GM10847 (cell line): ENCODE measurements around the gene PRCP.

ENCODE experiments used
- POLR2A ChIP-seq: IDR thresholded peaks from 2 replicates; pipeline ENCODE4 v1.6.1; 2011; ENCODE audit not compliant: insufficient read length; ENCODE audit errors: extremely low read depth

Gene PRCP

GRCh38 chr11:82854242-82854641 lies 46.0 kb downstream of the PRCP start:
- TF ChIP-seq POLR2A: no peak

GRCh38 chr11:82848829-82849228 lies 51.4 kb downstream of the PRCP start:
- no peak for TF ChIP-seq POLR2A

DNA sequence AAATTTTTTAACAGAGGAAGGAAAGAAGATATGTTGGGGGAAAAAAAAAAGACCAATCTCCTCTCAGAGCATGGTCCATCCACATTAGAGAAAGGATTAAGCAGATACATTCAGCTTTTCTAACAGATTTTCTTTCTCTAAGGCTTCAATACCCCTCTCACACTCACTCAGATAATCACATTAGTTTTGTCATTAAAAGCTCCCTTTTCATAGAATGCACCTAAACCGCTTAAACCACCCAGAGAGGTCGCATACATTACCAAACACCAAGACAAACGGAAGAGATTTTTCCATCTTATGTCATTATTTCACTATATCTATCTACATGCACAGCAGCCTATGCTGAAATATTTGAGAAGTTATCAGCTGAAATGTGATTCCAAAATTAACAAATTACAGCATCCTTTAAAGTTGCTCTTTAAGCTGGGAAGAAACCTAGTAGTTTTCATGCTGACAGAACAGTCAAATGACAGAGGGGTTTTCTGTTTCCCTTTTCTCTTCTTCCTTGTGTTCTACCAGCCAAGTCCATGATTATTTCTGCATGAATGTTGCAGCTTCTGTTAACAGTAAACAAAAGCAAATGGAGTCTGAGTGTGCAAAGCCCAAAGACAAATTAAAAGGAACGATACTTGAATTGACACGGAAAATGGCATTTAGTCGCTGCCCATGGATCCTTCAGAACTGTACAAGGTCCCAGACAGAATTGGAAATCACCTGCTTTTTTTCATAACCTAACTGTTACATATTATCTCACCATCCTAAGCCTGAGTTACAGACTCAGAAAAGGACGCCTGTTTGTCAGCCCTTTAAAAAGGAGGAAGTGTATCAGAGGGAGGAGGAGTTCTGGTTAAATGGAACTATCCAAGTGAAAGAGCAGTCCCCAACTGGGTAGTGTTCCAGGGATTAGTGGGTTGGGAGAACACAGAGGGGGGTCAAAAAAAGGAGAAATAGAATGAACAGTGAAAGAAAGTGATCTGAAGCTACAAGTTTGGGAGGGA lies 54.6 kb downstream of the PRCP start:
- no peak for TF ChIP-seq POLR2A

DNA sequence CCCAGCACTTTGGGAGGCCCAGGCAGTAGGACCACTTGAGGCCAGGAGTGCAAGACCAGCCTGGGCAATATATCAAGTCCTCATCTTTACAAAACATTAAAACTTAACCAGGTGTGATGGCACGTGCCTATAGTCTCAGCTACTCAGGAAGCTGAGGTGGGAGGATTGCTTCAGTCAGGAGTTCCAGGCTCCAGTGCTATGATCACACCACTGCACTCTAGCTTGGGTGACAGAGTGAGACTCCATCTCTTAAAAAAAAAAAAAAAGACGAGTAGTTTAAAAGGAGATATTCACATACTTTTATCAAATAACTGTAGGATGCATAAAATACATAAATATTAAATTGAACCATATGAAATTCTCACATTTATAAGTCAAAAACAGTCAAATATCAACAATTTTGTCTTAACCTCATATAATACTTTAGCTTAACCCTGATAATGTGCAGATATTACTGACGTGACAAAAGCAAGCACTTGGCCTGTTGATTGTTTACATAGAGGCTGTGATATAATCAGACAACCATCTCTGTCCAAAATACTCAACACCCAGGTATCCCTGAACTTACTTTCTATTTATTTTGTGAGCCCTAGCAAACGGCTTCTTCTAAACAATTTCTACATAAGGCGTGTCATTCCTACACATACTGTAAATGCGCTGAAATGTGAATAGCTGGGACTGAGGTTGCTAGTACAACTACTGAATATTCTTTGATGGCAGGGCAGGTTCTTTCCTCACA lies 57.0 kb downstream of the PRCP start:
- no peak for TF ChIP-seq POLR2A

DNA sequence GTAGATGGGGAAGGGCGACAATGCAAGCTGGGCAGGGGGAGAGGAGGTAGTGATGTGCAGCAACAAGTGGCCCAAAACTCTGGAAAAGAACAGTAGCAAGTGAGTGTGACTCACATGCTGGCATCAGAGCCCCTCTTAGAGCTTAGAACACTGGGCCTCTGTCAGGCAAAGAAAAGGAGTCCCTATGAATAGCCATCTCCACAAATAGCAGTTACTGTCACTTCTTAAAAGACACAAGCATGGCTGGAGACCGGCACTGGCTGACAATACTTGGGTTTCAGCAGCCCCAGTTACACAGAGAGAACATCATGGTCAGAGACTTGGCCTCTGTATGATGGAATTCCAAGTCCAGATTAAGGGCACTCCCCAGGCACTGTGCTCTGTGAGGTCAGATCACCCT lies 58.2 kb downstream of the PRCP start:
- TF ChIP-seq POLR2A: no peak

- no peak for TF ChIP-seq POLR2A
Observed at GRCh38 chr11:82837650-82838049, 62.6 kb downstream of the PRCP start.

GRCh38 chr11:82832983-82833382 lies 67.2 kb downstream of the PRCP start:
- TF ChIP-seq POLR2A: no peak

GRCh38 chr11:82831364-82831763 lies 68.9 kb downstream of the PRCP start:
- TF ChIP-seq POLR2A: no peak

- no peak for TF ChIP-seq POLR2A
Observed at GRCh38 chr11:82830746-82831145, 69.5 kb downstream of the PRCP start.

DNA sequence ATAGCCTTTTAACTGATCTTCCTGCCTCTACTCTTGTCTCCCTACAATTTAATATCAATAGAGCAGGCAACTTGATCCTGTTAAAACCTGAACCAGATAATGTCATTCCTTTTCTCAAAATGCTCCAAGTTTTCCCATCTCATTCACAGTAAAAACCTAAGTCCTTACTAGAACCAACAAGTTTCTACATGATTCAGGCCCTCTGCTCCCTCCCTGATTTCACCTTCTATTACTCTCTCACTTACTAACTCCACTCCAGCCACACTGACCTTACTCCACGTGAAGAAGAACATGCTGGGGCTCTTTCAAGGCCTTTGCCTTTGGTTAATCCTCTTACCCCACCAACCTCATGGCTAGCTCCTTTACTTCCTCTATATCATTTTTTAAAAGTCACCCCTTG lies 71.1 kb downstream of the PRCP start:
- no peak for TF ChIP-seq POLR2A

DNA sequence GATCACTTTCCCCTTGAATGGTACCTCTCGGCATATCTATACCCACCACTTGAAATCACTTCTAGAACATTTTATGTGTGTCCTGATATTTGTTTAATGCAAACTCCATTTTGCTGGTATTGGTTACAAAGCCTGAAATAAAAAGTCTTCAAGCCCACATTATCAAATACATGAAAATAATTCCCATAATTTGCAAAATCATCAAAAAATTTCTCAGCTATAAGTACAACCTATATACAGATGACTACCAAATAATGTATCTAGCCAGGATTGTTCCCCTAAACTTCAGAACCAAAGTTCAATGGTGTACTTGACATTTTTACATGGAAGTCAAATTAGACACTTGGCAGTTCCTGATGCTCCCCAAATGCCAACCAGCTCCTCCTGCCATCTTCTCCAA lies 71.8 kb downstream of the PRCP start:
- TF ChIP-seq POLR2A: no peak

- no peak for TF ChIP-seq POLR2A
Observed at GRCh38 chr11:82826526-82826925, 73.7 kb downstream of the PRCP start.

- TF ChIP-seq POLR2A: no peak
Observed at GRCh38 chr11:82823647-82824619, 76.3 kb downstream of the PRCP start.

DNA sequence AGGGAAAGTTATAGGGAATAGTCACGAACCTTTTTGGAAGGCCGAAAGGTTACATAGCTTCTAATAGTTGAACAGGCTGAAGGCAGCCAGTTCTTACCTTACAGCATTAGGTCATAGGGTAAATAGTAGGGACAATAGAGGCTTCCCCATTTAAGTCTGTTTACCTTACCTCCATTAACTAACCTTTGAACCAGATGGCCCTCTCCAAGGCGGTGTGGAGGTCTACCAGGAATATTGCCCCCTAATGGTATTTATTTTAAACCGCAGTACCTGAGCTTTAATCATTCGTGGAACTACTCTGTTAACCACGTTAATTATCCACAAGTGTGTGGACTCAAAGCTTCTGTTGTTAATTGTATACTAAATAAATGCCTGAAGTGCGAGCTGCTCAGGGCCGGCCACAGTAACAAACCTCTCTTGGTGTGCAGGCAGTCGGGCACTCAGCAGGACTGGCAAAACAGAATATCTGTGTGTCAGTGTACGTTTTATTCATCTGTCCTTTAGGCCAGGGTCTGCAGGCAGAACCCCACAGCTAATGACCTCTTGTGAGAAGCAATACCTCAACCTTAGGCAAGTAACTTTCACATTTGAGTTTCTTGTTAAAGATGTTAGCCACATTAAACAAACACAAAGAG lies 81.7 kb downstream of the PRCP start:
- no peak for TF ChIP-seq POLR2A
